ENCODE data around the gene LDLRAD4.

Gene LDLRAD4

GRCh38 chr18:13499803-13500202 is 281.2 kb downstream of the LDLRAD4 start:
- no peaks in the 10 kb centered on the region for H3K9me3 ChIP-seq (ENCODE audit: insufficient read depth, low read length, severe bottlenecking)
- H3K27ac ChIP-seq (ENCODE audit: low read length): peak overlapping the region; percentile 16; the same call in 1 of the 2 replicates
- H4K20me1 ChIP-seq (ENCODE audit: insufficient read depth, low read length): peaks cover 43% of the 10 kb centered on the region
- H3K36me3 ChIP-seq (ENCODE audit: insufficient read depth, low read length): peaks cover 92% of the 10 kb centered on the region
- no peak overlapping the region for H3K4me3 ChIP-seq (ENCODE audit: low read depth in 1 of 2, low read length in 2 of 2)
- no peak overlapping the region for H3K9ac ChIP-seq (ENCODE audit: low read depth, low read length)
- peaks cover 78% of the 10 kb centered on the region for H3K79me2 ChIP-seq (ENCODE audit: insufficient read depth, low read length)
- ATAC-seq (ENCODE audit: insufficient read depth, low read depth): no peak
- H3K27me3 ChIP-seq (ENCODE audit: insufficient read depth, low read length, poor library complexity): no peaks in the 10 kb centered on the region
- H2AFZ ChIP-seq (ENCODE audit: low read depth, low read length): no peak overlapping the region
- DNase-seq: no peak
- H3K4me2 ChIP-seq (ENCODE audit: insufficient read depth, low read length): no peak overlapping the region
- H3K4me1 ChIP-seq (ENCODE audit: insufficient read depth, low read length): peaks cover 32% of the 10 kb centered on the region
- TF ChIP-seq CTCF (IDR thresholded peaks at IDR 0.05; ENCODE audit: borderline replicate concordance, extremely low read depth, low read length, poor library complexity, severe bottlenecking) (no peak), EZH2 (IDR thresholded peaks at IDR 0.05; ENCODE audit: borderline replicate concordance, low read depth, low read length, severe bottlenecking) (no peak)

GRCh38 chr18:13500227-13500865 is 281.8 kb downstream of the LDLRAD4 start:
- Histone ChIP-seq H3K27me3 (ENCODE audit: insufficient read depth, low read length, poor library complexity) (no peaks in the 10 kb centered on the region), H3K4me1 (ENCODE audit: insufficient read depth, low read length) (peaks cover 32% of the 10 kb centered on the region)
- ATAC-seq (ENCODE audit: insufficient read depth, low read depth): peak; percentile 77

GRCh38 chr18:13500869-13501542 is 282.4 kb downstream of the LDLRAD4 start:
- H3K9ac ChIP-seq (ENCODE audit: low read depth, low read length): no peak overlapping the region
- H3K27ac ChIP-seq (ENCODE audit: low read length): 0 out of 2 replicates have a peak overlapping the region, but pooled peaks have one; percentile 8
- peak; percentile 38 for DNase-seq
- peaks cover 32% of the 10 kb centered on the region for H3K4me1 ChIP-seq (ENCODE audit: insufficient read depth, low read length)
- no peak overlapping the region for H3K4me3 ChIP-seq (ENCODE audit: low read depth in 1 of 2, low read length in 2 of 2)
- H4K20me1 ChIP-seq (ENCODE audit: insufficient read depth, low read length): peaks cover 46% of the 10 kb centered on the region
- H3K79me2 ChIP-seq (ENCODE audit: insufficient read depth, low read length): peaks cover 76% of the 10 kb centered on the region
- H3K27me3 ChIP-seq (ENCODE audit: insufficient read depth, low read length, poor library complexity): no peaks in the 10 kb centered on the region
- H2AFZ ChIP-seq (ENCODE audit: low read depth, low read length): no peak overlapping the region
- peak; percentile 62 for ATAC-seq (ENCODE audit: insufficient read depth, low read depth)
- peaks cover 86% of the 10 kb centered on the region for H3K36me3 ChIP-seq (ENCODE audit: insufficient read depth, low read length)
- H3K4me2 ChIP-seq (ENCODE audit: insufficient read depth, low read length): no peak overlapping the region
- H3K9me3 ChIP-seq (ENCODE audit: insufficient read depth, low read length, severe bottlenecking): no peaks in the 10 kb centered on the region
- no peak for TF ChIP-seq EZH2 (IDR thresholded peaks at IDR 0.05; ENCODE audit: borderline replicate concordance, low read depth, low read length, severe bottlenecking)
- TF ChIP-seq CTCF (IDR thresholded peaks at IDR 0.05; ENCODE audit: borderline replicate concordance, extremely low read depth, low read length, poor library complexity, severe bottlenecking): no peak

More at GRCh38 chr18:13500227-13500865, 281.8 kb downstream of the LDLRAD4 start:
- Histone ChIP-seq H3K4me2 (ENCODE audit: insufficient read depth, low read length) (no peak overlapping the region), H3K36me3 (ENCODE audit: insufficient read depth, low read length) (peaks cover 92% of the 10 kb centered on the region), H4K20me1 (ENCODE audit: insufficient read depth, low read length) (peaks cover 45% of the 10 kb centered on the region), H3K27ac (ENCODE audit: low read length) (peak overlapping the region; percentile 58), H2AFZ (ENCODE audit: low read depth, low read length) (no peak overlapping the region), H3K79me2 (ENCODE audit: insufficient read depth, low read length) (peaks cover 78% of the 10 kb centered on the region), H3K4me3 (ENCODE audit: low read depth in 1 of 2, low read length in 2 of 2) (no peak overlapping the region), H3K9ac (ENCODE audit: low read depth, low read length) (no peak overlapping the region), H3K9me3 (ENCODE audit: insufficient read depth, low read length, severe bottlenecking) (no peaks in the 10 kb centered on the region)
- TF ChIP-seq EZH2 (IDR thresholded peaks at IDR 0.05; ENCODE audit: borderline replicate concordance, low read depth, low read length, severe bottlenecking): no peak
- no peak for TF ChIP-seq CTCF (IDR thresholded peaks at IDR 0.05; ENCODE audit: borderline replicate concordance, extremely low read depth, low read length, poor library complexity, severe bottlenecking)
- DNase-seq: peak; percentile 39

Data from DND-41 (cell line).